GM21360 (cell line): ENCODE data around the gene NCOA6.
"Not testable (repeated sequence)": the region's sequence is repeated elsewhere in the genome, so short reads cannot be mapped to it uniquely, and the experiment has no call there.

Experiments used
- ATAC-seq: cut with Tn5 transposase; IDR thresholded peaks from one replicate; pipeline ENCODE4 v1.9.1; 2021; ENCODE audit warnings: mild to moderate bottlenecking, moderate library complexity; ENCODE audit not compliant: unreplicated experiment

The NCOA6 gene

GRCh38 chr20:34831936-34832335 is 6.5 kb upstream of the NCOA6 start:
- ATAC-seq: no peak

- ATAC-seq: no peak
Measured at GRCh38 chr20:34829191-34829590, 3.7 kb upstream of the NCOA6 start.

GRCh38 chr20:34824806-34825529 is 483 bp downstream of the NCOA6 start:
- peak; percentile 71 for ATAC-seq

GRCh38 chr20:34824452-34824805 is 1.0 kb downstream of the NCOA6 start:
- no peak for ATAC-seq

- ATAC-seq: no peak
Measured at GRCh38 chr20:34824026-34824425, 1.4 kb downstream of the NCOA6 start.

GRCh38 chr20:34820805-34821578 is 4.5 kb downstream of the NCOA6 start:
- ATAC-seq: no peak

GRCh38 chr20:34817801-34818200 is 7.7 kb downstream of the NCOA6 start:
- no peak for ATAC-seq

- no peak for ATAC-seq
Measured at GRCh38 chr20:34817072-34817471, 8.4 kb downstream of the NCOA6 start.

GRCh38 chr20:34815636-34816035 is 9.8 kb downstream of the NCOA6 start:
- ATAC-seq: no peak

GRCh38 chr20:34808583-34808982 is 16.9 kb downstream of the NCOA6 start:
- ATAC-seq: no peak

GRCh38 chr20:34807944-34808465 is 17.4 kb downstream of the NCOA6 start:
- not testable (repeated sequence) for ATAC-seq

- ATAC-seq: no peak
Measured at GRCh38 chr20:34806255-34806654, 19.2 kb downstream of the NCOA6 start.

- no peak for ATAC-seq
Measured at GRCh38 chr20:34798871-34799270, 26.6 kb downstream of the NCOA6 start.

GRCh38 chr20:34798328-34798727 is 27.1 kb downstream of the NCOA6 start:
- no peak for ATAC-seq

GRCh38 chr20:34797012-34797995 is 28.1 kb downstream of the NCOA6 start:
- no peak for ATAC-seq

- no peak for ATAC-seq
Measured at GRCh38 chr20:34794006-34794585, 31.4 kb downstream of the NCOA6 start.

- ATAC-seq: no peak
Measured at GRCh38 chr20:34792687-34793363, 32.6 kb downstream of the NCOA6 start.

- ATAC-seq: no peak
Measured at GRCh38 chr20:34791289-34792020, 34.0 kb downstream of the NCOA6 start.

GRCh38 chr20:34781220-34781619 is 44.2 kb downstream of the NCOA6 start:
- no peak for ATAC-seq
